HCT116 (cell line): ENCODE measurements around the gene CHAF1A. TPM values are rescaled to one million over a fixed set of nuclear protein-coding genes. Genes with fewer than 3 reads are reported as not detected.

Experiments used
- ATAC-seq: fragments of 200-7000 bp; cut with Tn5 transposase; 2 replicates; pipeline ENCODE4 v1.9.1; 2020; ENCODE audit warnings: mild to moderate bottlenecking, moderate library complexity
- BruUV-seq: library from RNA; stranded (reverse); fragments of 400-500 nt; replicated peaks from 2 replicates; lab custom pipeline; 2021; lab: Mats Ljungman, UMichigan
- CTCF ChIA-PET: fragments of 300-600 bp; sonication (Branson Sonifier 250); formaldehyde crosslinking; loops from one replicate; lab custom pipeline; 2021; ENCODE audit warnings: antibody characterized with exemption; lab: Charles Lee
- POLR2A ChIA-PET: fragments of 300-600, 350-600 bp; sonication (Branson Sonifier 250); formaldehyde crosslinking; loops from one replicate; lab custom pipeline; 2021; ENCODE audit warnings: antibody characterized with exemption; lab: Charles Lee
- RAD21 ChIA-PET, 2 experiments: fragments of 300-600 bp; sonication (Branson Sonifier 250); formaldehyde crosslinking; loops; one replicate each; lab custom pipeline; 2023; ENCODE audit warnings: low total read pairs in 2 of 2; ENCODE audit not compliant: uncharacterized antibody in 2 of 2, unreplicated experiment in 2 of 2, low non-redundant PET in 1 of 2; lab: Charles Lee
- DNase-seq: peaks from one replicate; pipeline ENCODE4 v3.0.0-alpha.2; 2010; ENCODE audit warnings: low read depth, low spot score
- H2AFZ ChIP-seq: fragments of 200-600 bp; shearing (Covaris generic), sonication (generic); 2 replicates; pipeline ENCODE4 v1.6.1; 2017; ENCODE audit warnings: low read depth, mixed run types, mixed read lengths, antibody characterized with exemption, low read length; ENCODE audit not compliant: poor library complexity, severe bottlenecking
- H3K27ac ChIP-seq: 2 replicates; pipeline ENCODE4 v1.5.1; 2012; ENCODE audit warnings: low read depth, low read length
- H3K27me3 ChIP-seq: fragments of 200-600 bp; sonication (generic); 2 replicates; pipeline ENCODE4 v1.6.1; 2016; ENCODE audit warnings: mixed run types, low read length, mixed read lengths; ENCODE audit not compliant: insufficient read depth
- H3K36me3 ChIP-seq, 2 experiments: fragments of 200-500 bp in 1 of 2; fragments of 200-600 bp in 1 of 2; sonication (Bioruptor generic) in 1 of 2; sonication (generic) in 1 of 2; 2 replicates each; pipeline versions ENCODE4 v1.5.1 to v1.6.1; 2014 to 2016; ENCODE audit warnings: low read length in 2 of 2, inconsistent platforms in 1 of 2, mixed read lengths in 1 of 2, mixed run types in 1 of 2; ENCODE audit not compliant: insufficient read depth in 2 of 2, control insufficient read depth in 1 of 2
- H3K4me1 ChIP-seq, 2 experiments: fragments of 200-600 bp in 1 of 2; sonication (generic) in 1 of 2; 2 replicates each; pipeline versions ENCODE4 v1.5.1 to v1.6.1; 2012 to 2017; ENCODE audit warnings: low read length in 2 of 2, inconsistent platforms in 1 of 2, mild to moderate bottlenecking in 1 of 2, mixed read lengths in 1 of 2, mixed run types in 1 of 2, moderate library complexity in 1 of 2; ENCODE audit not compliant: insufficient read depth in 2 of 2, control insufficient read depth in 1 of 2
- H3K4me2 ChIP-seq: fragments of 200-600 bp; sonication (generic); 2 replicates; pipeline ENCODE4 v1.6.1; 2017; ENCODE audit warnings: mixed run types, low read length, mixed read lengths
- H3K4me3 ChIP-seq, 2 experiments: fragments of 200-600 bp in 1 of 2; sonication (generic) in 1 of 2; replicated peaks in 1 of 2; 2 replicates each; pipeline ENCODE4 v1.5.1; 2011 to 2016; ENCODE audit warnings: low read length in 2 of 2, control low read depth in 1 of 2, low read depth in 1 of 2, mild to moderate bottlenecking in 1 of 2, mixed read lengths in 1 of 2, mixed run types in 1 of 2
- H3K79me2 ChIP-seq: fragments of 200-600 bp; sonication (generic); 2 replicates; pipeline ENCODE4 v1.6.1; 2017; ENCODE audit warnings: mild to moderate bottlenecking, mixed run types, low read length, moderate library complexity, mixed read lengths; ENCODE audit not compliant: insufficient read depth
- H3K9ac ChIP-seq: fragments of 200-600 bp; sonication (generic); 2 replicates; pipeline ENCODE4 v1.6.1; 2016; ENCODE audit warnings: low read length, mixed read lengths
- H3K9me2 ChIP-seq: fragments of 200-600 bp; sonication (generic), shearing (Covaris generic); 2 replicates; pipeline ENCODE4 v1.6.1; 2017; ENCODE audit warnings: mixed run types, mild to moderate bottlenecking, moderate library complexity; ENCODE audit not compliant: insufficient read depth
- H3K9me3 ChIP-seq, 2 experiments: fragments of 200-500 bp in 1 of 2; fragments of 200-600 bp in 1 of 2; sonication (Bioruptor generic) in 1 of 2; sonication (generic) in 1 of 2; 2 replicates each; pipeline ENCODE4 v1.6.1; 2014 to 2017; ENCODE audit warnings: low read length in 2 of 2, mixed read lengths in 2 of 2, inconsistent platforms in 1 of 2, low read depth in 1 of 2, mild to moderate bottlenecking in 1 of 2, mixed run types in 1 of 2, moderate library complexity in 1 of 2; ENCODE audit not compliant: control insufficient read depth in 1 of 2, insufficient read depth in 1 of 2
- H4K20me1 ChIP-seq: fragments of 200-600 bp; sonication (generic), shearing (Covaris generic); 2 replicates; pipeline ENCODE4 v1.6.1; 2017; ENCODE audit warnings: mixed run types, mild to moderate bottlenecking, moderate library complexity; ENCODE audit not compliant: insufficient read depth
- CBX3 ChIP-seq: IDR thresholded peaks from 2 replicates; pipeline ENCODE4 v1.6.1; 2012; ENCODE audit warnings: low read depth
- CEBPB ChIP-seq: IDR thresholded peaks from 2 replicates; pipeline ENCODE4 v1.6.1; 2012; ENCODE audit warnings: low read depth
- EZH2 ChIP-seq: fragments of 200-600 bp; sonication (generic); IDR thresholded peaks from 2 replicates; pipeline ENCODE4 v1.6.1; 2017; ENCODE audit warnings: antibody characterized with exemption, mixed run types
- FOSL1 ChIP-seq: IDR thresholded peaks from 2 replicates; pipeline ENCODE4 v1.6.1; 2012; ENCODE audit warnings: low read depth
- JUND ChIP-seq: IDR thresholded peaks from 2 replicates; pipeline ENCODE4 v1.6.1; 2012
- POLR2AphosphoS5 ChIP-seq: IDR thresholded peaks from 2 replicates; pipeline ENCODE4 v1.6.1; 2011; ENCODE audit warnings: mild to moderate bottlenecking, low read depth, low read length, moderate library complexity
- RAD21 ChIP-seq: IDR thresholded peaks from 2 replicates; pipeline ENCODE4 v1.6.1; 2012; ENCODE audit warnings: low read depth, mild to moderate bottlenecking
- SIN3A ChIP-seq: IDR thresholded peaks from 2 replicates; pipeline ENCODE4 v1.6.1; 2012; ENCODE audit warnings: low read depth
- SRF ChIP-seq: IDR thresholded peaks from 2 replicates; pipeline ENCODE4 v1.6.1; 2012; ENCODE audit warnings: low read depth
- ZNF274 ChIP-seq: fragments of 200-500 bp; sonication (Bioruptor generic); IDR thresholded peaks from 2 replicates; pipeline ENCODE4 v1.6.1; 2014; ENCODE audit warnings: mild to moderate bottlenecking, low read depth, low read length, inconsistent platforms
- intact Hi-C: fragments of 100-400 bp; cut with micrococcal nuclease; formaldehyde crosslinking; loops from 2 replicates; pipeline ENCODE4 v1.10.0; 2022
- total RNA-seq: library from RNA; stranded (reverse); gene quantifications from one replicate; pipeline ENCODE4 v1.2.1, GENCODE V29; 2021; ENCODE audit not compliant: unreplicated experiment
- TF ChIP-seq, protein P1 (sequence below): IDR thresholded peaks from 2 replicates; pipeline ENCODE4 v1.6.1; 2011; ENCODE audit warnings: mild to moderate bottlenecking, low read length, moderate library complexity; ENCODE audit not compliant: insufficient replicate concordance; ENCODE audit errors: extremely low read depth

The CHAF1A gene
- total RNA-seq, 1 experiment from 2014 or later, result 69.9 TPM

DNA sequence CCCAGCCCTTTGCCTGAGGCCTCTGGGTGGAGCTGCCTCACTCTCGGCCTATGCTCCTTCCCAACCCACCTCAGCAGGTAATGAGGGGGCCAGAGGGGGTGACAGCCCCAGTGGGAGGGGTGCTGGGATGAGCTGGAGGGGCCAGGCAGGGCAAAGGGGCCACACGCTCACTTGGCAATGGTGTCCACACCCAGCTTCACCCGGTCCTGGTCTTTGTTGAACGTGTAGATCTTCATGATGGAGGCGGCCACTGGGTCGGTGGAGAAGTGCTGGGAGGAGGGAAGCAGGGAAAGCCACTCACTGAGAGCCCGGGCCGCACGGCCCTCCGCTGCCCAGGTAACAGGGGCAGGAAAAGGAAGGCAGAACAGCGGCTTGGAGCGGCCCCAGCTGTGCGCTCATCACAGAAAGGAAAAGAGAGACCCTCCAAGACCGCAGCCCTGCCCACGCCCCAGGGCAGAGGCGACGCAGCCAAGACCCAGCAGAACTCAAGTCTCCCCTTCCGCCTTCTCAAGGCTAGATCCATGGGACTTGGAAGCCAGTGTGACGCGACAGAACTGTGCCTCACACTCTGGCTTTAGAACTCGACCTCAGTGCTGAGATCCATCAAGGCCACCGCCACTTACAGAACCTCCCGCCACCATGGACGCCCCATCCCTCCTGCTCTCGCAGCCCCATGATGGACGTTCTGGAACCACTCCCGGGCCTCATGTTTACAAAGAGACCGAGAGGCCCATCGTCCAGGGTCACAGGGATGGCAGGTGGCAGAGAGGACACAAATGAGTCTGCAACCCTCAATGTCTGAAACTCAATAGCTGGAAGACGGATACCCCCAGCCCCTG lies 45.9 kb downstream of the CHAF1A start:
- Histone ChIP-seq H3K9me2 (no peaks in the 10 kb centered on the region), H2AFZ (no peak overlapping the region), H3K9me3 (no peaks in the 10 kb centered on the region), H3K4me1 (no peaks in the 10 kb centered on the region), H3K4me2 (no peak overlapping the region), H4K20me1 (no peaks in the 10 kb centered on the region), H3K79me2 (no peaks in the 10 kb centered on the region), H3K9ac (no peak overlapping the region), H3K27me3 (no peaks in the 10 kb centered on the region), H3K36me3 (peaks cover 10 to 27% of the 10 kb centered on the region in 2 experiments), H3K4me3 (no peak overlapping the region), H3K27ac (no peak overlapping the region)
- ChIA-PET CTCF (no interaction called here), POLR2A (no interaction called here), RAD21 (no interaction called here)
- DNase-seq (no peak), ATAC-seq (no peak)
- TF ChIP-seq CBX3 (no peak), SRF (no peak)
- TF ChIP-seq, protein P1, sequence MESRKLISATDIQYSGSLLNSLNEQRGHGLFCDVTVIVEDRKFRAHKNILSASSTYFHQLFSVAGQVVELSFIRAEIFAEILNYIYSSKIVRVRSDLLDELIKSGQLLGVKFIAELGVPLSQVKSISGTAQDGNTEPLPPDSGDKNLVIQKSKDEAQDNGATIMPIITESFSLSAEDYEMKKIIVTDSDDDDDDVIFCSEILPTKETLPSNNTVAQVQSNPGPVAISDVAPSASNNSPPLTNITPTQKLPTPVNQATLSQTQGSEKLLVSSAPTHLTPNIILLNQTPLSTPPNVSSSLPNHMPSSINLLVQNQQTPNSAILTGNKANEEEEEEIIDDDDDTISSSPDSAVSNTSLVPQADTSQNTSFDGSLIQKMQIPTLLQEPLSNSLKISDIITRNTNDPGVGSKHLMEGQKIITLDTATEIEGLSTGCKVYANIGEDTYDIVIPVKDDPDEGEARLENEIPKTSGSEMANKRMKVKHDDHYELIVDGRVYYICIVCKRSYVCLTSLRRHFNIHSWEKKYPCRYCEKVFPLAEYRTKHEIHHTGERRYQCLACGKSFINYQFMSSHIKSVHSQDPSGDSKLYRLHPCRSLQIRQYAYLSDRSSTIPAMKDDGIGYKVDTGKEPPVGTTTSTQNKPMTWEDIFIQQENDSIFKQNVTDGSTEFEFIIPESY, result no peak
- BruUV-seq, result no TSS peak
- intact Hi-C loops, result no loop called here

DNA sequence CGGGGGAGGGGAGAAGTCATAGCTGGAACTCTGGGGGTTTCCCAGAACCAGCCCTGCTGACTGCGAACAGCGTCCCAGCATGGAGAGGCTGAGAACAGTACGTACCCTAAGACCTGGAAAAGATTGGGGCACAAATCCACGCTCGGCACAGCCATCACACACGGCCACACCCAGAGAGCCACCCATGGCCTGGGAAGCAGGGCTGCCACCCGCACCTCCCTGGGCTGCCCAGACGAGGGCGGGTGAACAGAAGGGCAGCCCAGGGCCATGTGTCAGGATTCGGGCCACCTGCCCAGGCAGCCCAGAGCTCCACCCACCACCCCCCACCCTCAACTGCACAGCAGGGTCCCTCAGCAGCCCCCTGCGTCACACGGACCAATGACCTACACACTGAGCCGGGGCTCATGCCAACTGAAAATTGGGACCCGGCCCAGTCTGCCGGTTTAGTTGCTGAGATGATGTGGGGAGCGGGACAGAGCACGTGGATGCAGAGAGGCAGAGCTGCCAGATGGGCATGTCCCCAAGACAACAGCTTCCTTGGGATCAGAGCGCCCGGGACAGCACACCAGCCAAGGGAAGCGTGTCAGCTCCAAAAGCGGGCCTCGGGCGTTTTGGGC lies 46.7 kb downstream of the CHAF1A start:
- CTCF ChIA-PET, result no interaction called here

More for the DNA sequence above, 46.7 kb downstream of the CHAF1A start:
- ChIA-PET POLR2A (interaction anchor here (1.4 kb wide), 1 partner anchor 22 kb away, joined by 3 read pairs; the partner anchor contains the start of gene HDGFL2), RAD21 (no interaction called here)
- Histone ChIP-seq H3K9ac (no peak overlapping the region), H3K4me3 (no peak overlapping the region), H3K9me3 (no peaks in the 10 kb centered on the region), H3K36me3 (peaks cover 10 to 27% of the 10 kb centered on the region in 2 experiments), H3K79me2 (no peaks in the 10 kb centered on the region), H3K9me2 (no peaks in the 10 kb centered on the region), H4K20me1 (no peaks in the 10 kb centered on the region), H2AFZ (no peak overlapping the region), H3K27ac (no peak overlapping the region), H3K27me3 (no peaks in the 10 kb centered on the region), H3K4me1 (no peaks in the 10 kb centered on the region), H3K4me2 (no peak overlapping the region)
- no peak for TF ChIP-seq FOSL1
- TF ChIP-seq CEBPB, result no peak
- TF ChIP-seq SRF, result no peak
- no peak for TF ChIP-seq POLR2AphosphoS5
- TF ChIP-seq, protein P1, result no peak
- TF ChIP-seq EZH2, result no peak
- no peak for TF ChIP-seq RAD21
- TF ChIP-seq SIN3A, result no peak
- TF ChIP-seq ZNF274, result no peak
- no peak for TF ChIP-seq JUND
- no peak for TF ChIP-seq CBX3
- DNase-seq (no peak), ATAC-seq (peak; percentile 23; the same call in 1 of the 2 replicates)
- intact Hi-C loops, result no loop called here
- BruUV-seq, result no TSS peak
